ENCODE data around the gene TLCD5.

The TLCD5 gene

DNA sequence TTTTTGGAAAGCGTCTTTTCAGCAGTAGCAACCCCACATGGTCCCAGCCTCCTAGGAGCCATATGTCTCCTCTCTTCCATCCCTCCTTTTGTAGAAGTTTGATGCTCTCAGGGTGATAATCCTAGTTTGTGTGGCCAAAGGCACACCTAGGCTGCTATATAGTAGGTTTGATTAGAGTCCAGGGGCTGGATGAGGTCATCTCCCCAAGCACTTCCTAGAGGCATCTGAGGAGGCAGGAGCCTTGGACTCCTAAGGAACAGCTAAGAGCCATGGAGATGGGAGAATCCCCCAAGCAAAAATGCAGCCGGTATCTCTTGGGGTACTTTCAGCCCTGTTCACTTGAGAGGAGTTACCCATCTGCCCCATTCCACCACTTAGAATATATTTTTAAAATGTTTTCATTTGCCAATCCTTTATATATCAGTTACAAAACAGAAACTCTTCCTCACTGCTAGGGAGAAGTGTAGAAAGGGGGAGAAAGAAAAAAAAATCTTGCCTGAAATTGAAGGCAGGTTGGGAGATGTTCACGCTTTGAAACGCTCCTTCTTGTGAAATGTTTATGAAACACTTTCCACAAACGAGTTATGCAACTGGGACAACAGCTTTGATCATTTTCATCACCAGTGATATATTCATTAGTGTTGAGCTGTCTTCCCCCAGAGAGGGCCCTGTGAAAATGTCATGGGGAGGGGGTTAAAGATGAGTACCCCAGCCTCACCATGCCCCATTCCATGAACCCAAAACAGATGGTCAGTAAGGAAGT is 31.9 kb upstream of the TLCD5 start:
- no peak overlapping the region for H3K9ac ChIP-seq (ENCODE audit: low read depth, low read length)
- H3K4me1 ChIP-seq (ENCODE audit: insufficient read depth, low read length), result no peaks in the 10 kb centered on the region; the same call in 1 of the 2 replicates
- 93% methylated on average over 5 of the region's 5 CpGs for WGBS
- no peaks in the 10 kb centered on the region for H3K27me3 ChIP-seq (ENCODE audit: insufficient read depth, low read length)
- H3K27ac ChIP-seq (ENCODE audit: low read depth, low read length), result no peak overlapping the region
- H3K4me3 ChIP-seq (ENCODE audit: low read length), result no peak overlapping the region
- H3K36me3 ChIP-seq (ENCODE audit: insufficient read depth, low read length), result no peaks in the 10 kb centered on the region
- no peaks in the 10 kb centered on the region for H3K9me3 ChIP-seq (ENCODE audit: insufficient read depth, low read depth, low read length)

DNA sequence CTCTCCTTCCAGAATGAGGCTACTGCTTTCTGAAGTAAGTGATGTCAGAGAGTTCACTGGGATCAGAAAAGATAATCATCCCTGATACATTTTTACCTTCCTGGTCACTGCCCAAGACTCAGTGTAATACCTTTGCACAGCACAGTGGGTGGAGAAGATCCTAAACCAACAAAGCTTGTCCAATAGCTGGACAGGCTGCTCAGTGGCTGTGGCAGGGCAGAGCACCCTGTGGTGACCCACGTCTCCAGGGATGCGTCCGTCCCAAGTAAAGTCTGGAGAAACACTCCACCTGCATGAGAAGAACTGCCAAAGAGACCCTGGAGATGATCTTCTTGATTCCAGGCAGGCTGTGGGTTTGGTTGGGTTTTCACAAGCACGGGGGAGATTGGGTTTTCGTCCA is 31.0 kb upstream of the TLCD5 start:
- H3K27me3 ChIP-seq (ENCODE audit: insufficient read depth, low read length), result no peaks in the 10 kb centered on the region
- H3K9ac ChIP-seq (ENCODE audit: low read depth, low read length), result no peak overlapping the region
- H3K36me3 ChIP-seq (ENCODE audit: insufficient read depth, low read length), result no peaks in the 10 kb centered on the region
- no peaks in the 10 kb centered on the region; the same call in 1 of the 2 replicates for H3K4me1 ChIP-seq (ENCODE audit: insufficient read depth, low read length)
- H3K27ac ChIP-seq (ENCODE audit: low read depth, low read length), result no peak overlapping the region
- no peaks in the 10 kb centered on the region for H3K9me3 ChIP-seq (ENCODE audit: insufficient read depth, low read depth, low read length)
- H3K4me3 ChIP-seq (ENCODE audit: low read length), result no peak overlapping the region
- WGBS, result 90% methylated on average over 5 of the region's 5 CpGs

- H3K9me3 ChIP-seq (ENCODE audit: insufficient read depth, low read depth, low read length), result no peaks in the 10 kb centered on the region
- no peaks in the 10 kb centered on the region for H3K27me3 ChIP-seq (ENCODE audit: insufficient read depth, low read length)
- H3K36me3 ChIP-seq (ENCODE audit: insufficient read depth, low read length), result no peaks in the 10 kb centered on the region
- 83% methylated on average over 4 of the region's 4 CpGs for WGBS
- peaks cover 7% of the 10 kb centered on the region; the same call in 1 of the 2 replicates for H3K4me1 ChIP-seq (ENCODE audit: insufficient read depth, low read length)
- no peak overlapping the region for H3K9ac ChIP-seq (ENCODE audit: low read depth, low read length)
- no peak overlapping the region for H3K27ac ChIP-seq (ENCODE audit: low read depth, low read length)
- H3K4me3 ChIP-seq (ENCODE audit: low read length), result no peak overlapping the region
Measured at GRCh38 chr11:120295099-120295498, 30.0 kb upstream of the TLCD5 start.

GRCh38 chr11:120296554-120296953 is 28.5 kb upstream of the TLCD5 start:
- H3K4me1 ChIP-seq (ENCODE audit: insufficient read depth, low read length), result 0 out of 2 replicates have a peak, but pooled peaks cover 7% of the 10 kb centered on the region
- no peaks in the 10 kb centered on the region for H3K9me3 ChIP-seq (ENCODE audit: insufficient read depth, low read depth, low read length)
- no peak overlapping the region for H3K4me3 ChIP-seq (ENCODE audit: low read length)
- H3K27me3 ChIP-seq (ENCODE audit: insufficient read depth, low read length), result no peaks in the 10 kb centered on the region
- no peaks in the 10 kb centered on the region for H3K36me3 ChIP-seq (ENCODE audit: insufficient read depth, low read length)
- H3K27ac ChIP-seq (ENCODE audit: low read depth, low read length), result no peak overlapping the region
- H3K9ac ChIP-seq (ENCODE audit: low read depth, low read length), result no peak overlapping the region
- 95% methylated on average over 5 of the region's 5 CpGs for WGBS

DNA sequence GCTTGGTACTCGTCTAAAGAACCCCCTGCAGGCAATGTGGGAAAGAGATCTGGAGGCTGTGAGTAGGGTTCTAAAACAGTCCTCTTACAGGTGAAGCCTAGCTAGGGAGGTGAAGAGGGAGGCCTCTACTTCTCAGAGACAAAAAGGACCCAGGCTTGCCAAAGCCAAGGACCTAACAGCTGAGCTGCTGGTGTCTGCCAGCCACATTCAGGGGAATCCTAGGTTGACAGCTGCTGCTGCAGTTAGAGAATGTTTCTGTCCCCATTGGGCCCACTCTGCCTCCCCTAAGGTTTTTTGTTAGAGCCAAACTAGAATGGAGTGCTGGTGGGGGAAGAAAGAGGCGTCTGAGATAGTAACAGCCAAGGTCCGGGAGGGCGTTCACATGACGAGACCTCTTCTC is 26.6 kb upstream of the TLCD5 start:
- Histone ChIP-seq H3K9ac (ENCODE audit: low read depth, low read length) (no peak overlapping the region), H3K4me1 (ENCODE audit: insufficient read depth, low read length) (peaks cover 10% of the 10 kb centered on the region; the same call in 1 of the 2 replicates), H3K27ac (ENCODE audit: low read depth, low read length) (no peak overlapping the region), H3K36me3 (ENCODE audit: insufficient read depth, low read length) (no peaks in the 10 kb centered on the region; the same call in 1 of the 2 replicates), H3K27me3 (ENCODE audit: insufficient read depth, low read length) (no peaks in the 10 kb centered on the region), H3K4me3 (ENCODE audit: low read length) (no peak overlapping the region), H3K9me3 (ENCODE audit: insufficient read depth, low read depth, low read length) (no peaks in the 10 kb centered on the region)
- WGBS, result 71% methylated on average over 5 of the region's 5 CpGs

DNA sequence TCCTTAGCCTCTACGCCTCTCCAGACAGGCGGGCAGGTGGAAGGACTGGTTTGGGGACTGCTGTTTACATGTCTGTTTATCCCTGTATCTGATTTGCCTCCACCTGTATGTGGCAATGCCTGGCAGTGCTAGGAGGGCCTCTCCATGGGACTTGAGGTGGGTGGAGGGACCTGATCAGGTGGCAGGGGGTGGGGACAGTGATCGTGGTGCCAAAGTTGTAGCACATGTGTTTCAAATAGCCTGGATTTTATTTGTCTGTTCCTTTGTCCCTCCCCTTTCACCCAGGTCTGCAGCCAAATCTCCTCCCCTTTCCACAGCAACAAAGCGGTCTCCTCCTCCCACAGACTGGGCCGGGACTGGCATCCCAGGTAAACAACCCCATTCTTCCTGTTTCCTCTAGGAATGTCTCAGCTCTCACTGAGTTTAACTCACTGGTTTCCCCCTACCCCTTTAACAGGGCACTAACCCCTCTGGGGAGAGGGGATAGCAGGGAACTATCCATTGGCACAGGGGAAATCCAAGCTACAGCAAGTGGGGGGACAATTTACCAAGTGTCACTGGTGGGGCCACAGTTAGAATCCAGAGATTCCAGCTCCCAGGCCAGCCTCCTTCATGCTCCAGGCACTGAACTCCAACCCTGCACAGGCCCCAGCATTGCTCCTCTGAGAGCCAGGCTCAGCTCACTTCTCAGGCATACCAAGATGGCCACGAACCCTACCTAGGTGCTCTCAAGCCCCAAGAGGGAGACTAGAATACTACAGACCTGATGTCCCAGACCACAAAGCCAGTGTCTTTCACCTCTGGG is 22.9 kb upstream of the TLCD5 start:
- Histone ChIP-seq H3K36me3 (ENCODE audit: insufficient read depth, low read length) (no peaks in the 10 kb centered on the region; the same call in 1 of the 2 replicates), H3K9ac (ENCODE audit: low read depth, low read length) (no peak overlapping the region), H3K27ac (ENCODE audit: low read depth, low read length) (no peak overlapping the region), H3K4me1 (ENCODE audit: insufficient read depth, low read length) (peaks cover 22% of the 10 kb centered on the region), H3K9me3 (ENCODE audit: insufficient read depth, low read depth, low read length) (no peaks in the 10 kb centered on the region), H3K4me3 (ENCODE audit: low read length) (no peak overlapping the region), H3K27me3 (ENCODE audit: insufficient read depth, low read length) (no peaks in the 10 kb centered on the region)
- 77% methylated on average over 6 of the region's 6 CpGs for WGBS

DNA sequence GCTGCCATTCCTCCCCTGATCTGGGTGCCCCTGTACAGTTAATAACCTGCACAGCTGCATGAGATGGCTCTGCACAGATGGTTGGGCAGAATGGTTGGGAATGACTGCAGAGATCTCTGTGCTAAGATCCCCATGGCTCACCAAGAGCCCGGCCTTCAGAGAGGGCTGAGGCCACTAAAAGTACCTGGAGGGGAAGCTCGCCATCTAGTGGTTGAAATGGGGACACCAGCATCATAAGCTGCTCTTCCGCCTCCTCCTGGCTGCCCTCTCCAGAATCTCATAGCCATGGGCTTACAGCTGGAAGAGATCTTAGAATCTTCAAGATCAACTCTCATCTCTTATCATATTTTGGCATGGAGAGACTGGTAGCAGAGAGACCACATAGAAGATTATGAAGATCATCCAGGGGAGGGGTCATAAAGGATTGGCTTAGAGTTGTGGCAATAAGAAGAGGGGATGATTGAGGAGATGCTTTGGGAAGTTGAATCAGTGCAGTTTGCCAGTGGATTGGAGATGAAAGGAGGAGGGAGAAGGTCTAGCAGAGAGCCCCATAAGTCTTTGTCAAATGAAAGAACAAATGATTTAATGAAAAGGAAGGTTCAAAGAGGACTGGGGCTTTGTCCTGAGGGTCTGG is 22.0 kb upstream of the TLCD5 start:
- Histone ChIP-seq H3K4me3 (ENCODE audit: low read length) (no peak overlapping the region), H3K9ac (ENCODE audit: low read depth, low read length) (no peak overlapping the region), H3K9me3 (ENCODE audit: insufficient read depth, low read depth, low read length) (no peaks in the 10 kb centered on the region), H3K4me1 (ENCODE audit: insufficient read depth, low read length) (peaks cover 22% of the 10 kb centered on the region), H3K27ac (ENCODE audit: low read depth, low read length) (no peak overlapping the region), H3K27me3 (ENCODE audit: insufficient read depth, low read length) (no peaks in the 10 kb centered on the region), H3K36me3 (ENCODE audit: insufficient read depth, low read length) (no peaks in the 10 kb centered on the region; the same call in 1 of the 2 replicates)
- 21% methylated on average over 3 of the region's 3 CpGs for whole genome bisulfite sequencing

DNA sequence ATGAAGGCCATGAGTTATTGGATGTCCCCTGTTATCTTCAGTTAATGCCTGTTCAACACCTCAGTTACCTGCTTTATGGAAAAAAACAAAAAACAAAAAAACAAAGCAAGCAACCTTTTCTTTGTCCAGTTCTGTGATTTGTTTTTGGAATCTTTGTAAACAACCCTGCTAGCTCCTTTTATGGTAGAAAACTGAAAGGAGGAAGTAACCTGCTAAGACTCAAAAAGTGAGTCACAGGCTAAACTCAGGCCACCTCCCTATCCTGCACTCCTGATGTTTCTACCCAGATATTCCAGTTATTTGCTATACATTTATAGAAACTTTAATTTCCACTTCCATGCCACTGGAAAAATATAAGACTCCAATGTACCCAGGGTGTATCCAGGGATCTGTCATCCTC is 20.6 kb upstream of the TLCD5 start:
- H3K36me3 ChIP-seq (ENCODE audit: insufficient read depth, low read length), result no peaks in the 10 kb centered on the region; the same call in 1 of the 2 replicates
- no peak overlapping the region for H3K27ac ChIP-seq (ENCODE audit: low read depth, low read length)
- H3K9ac ChIP-seq (ENCODE audit: low read depth, low read length), result no peak overlapping the region
- H3K27me3 ChIP-seq (ENCODE audit: insufficient read depth, low read length), result no peaks in the 10 kb centered on the region
- no peaks in the 10 kb centered on the region for H3K9me3 ChIP-seq (ENCODE audit: insufficient read depth, low read depth, low read length)
- H3K4me3 ChIP-seq (ENCODE audit: low read length), result no peak overlapping the region
- H3K4me1 ChIP-seq (ENCODE audit: insufficient read depth, low read length), result peaks cover 19% of the 10 kb centered on the region

- no peak overlapping the region for H3K4me3 ChIP-seq (ENCODE audit: low read length)
- no peaks in the 10 kb centered on the region for H3K9me3 ChIP-seq (ENCODE audit: insufficient read depth, low read depth, low read length)
- no peak overlapping the region for H3K27ac ChIP-seq (ENCODE audit: low read depth, low read length)
- no peaks in the 10 kb centered on the region for H3K27me3 ChIP-seq (ENCODE audit: insufficient read depth, low read length)
- no peaks in the 10 kb centered on the region; the same call in 1 of the 2 replicates for H3K36me3 ChIP-seq (ENCODE audit: insufficient read depth, low read length)
- peaks cover 16% of the 10 kb centered on the region for H3K4me1 ChIP-seq (ENCODE audit: insufficient read depth, low read length)
- H3K9ac ChIP-seq (ENCODE audit: low read depth, low read length), result no peak overlapping the region
- 89% methylated on average over 12 of the region's 12 CpGs for WGBS
Measured at GRCh38 chr11:120305286-120305685, 19.8 kb upstream of the TLCD5 start.

DNA sequence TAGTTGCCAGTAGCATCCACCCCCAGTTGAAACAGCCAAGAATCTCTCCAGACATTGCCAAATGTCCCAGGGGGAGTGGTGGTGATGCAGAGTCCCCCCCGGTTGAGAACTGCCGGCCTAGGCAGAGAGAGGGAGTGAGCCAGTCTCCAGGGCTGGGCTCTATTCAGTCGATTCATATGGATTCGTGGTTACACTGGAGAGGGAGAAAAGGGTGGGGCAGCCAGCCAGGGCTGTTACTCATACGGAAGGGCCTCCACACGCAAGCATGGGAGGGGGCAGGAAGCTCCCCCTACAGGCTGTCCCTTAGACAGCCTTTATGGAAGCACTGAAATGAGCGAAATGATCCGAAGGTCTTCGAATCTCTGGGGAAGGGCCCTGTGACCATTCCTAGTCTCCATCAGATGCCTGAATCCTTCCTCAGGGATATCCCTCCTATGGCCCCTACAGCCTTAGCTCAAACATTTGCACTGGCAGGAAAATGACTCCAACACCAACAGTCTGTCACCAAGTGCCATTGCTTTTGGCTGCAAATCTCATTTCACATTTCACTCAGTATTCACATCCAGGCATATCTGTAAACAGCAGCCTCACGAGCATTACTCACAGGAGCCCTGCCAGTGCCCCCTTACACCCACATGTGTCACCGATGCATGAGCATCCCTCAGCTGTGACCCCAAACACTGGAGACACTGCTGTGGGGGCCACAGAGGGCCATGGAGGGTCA is 18.4 kb upstream of the TLCD5 start:
- no peak overlapping the region for H3K27ac ChIP-seq (ENCODE audit: low read depth, low read length)
- WGBS, result 37% methylated on average over 11 of the region's 11 CpGs

More for the DNA sequence above, 18.4 kb upstream of the TLCD5 start:
- peaks cover 16% of the 10 kb centered on the region for H3K4me1 ChIP-seq (ENCODE audit: insufficient read depth, low read length)
- no peaks in the 10 kb centered on the region; the same call in 1 of the 2 replicates for H3K36me3 ChIP-seq (ENCODE audit: insufficient read depth, low read length)
- H3K9me3 ChIP-seq (ENCODE audit: insufficient read depth, low read depth, low read length), result no peaks in the 10 kb centered on the region
- no peak overlapping the region for H3K9ac ChIP-seq (ENCODE audit: low read depth, low read length)
- H3K4me3 ChIP-seq (ENCODE audit: low read length), result no peak overlapping the region
- no peaks in the 10 kb centered on the region for H3K27me3 ChIP-seq (ENCODE audit: insufficient read depth, low read length)
